GM19372 (cell line): ENCODE data around the gene ZBED2.
"Not testable (repeated sequence)": the region's sequence is repeated elsewhere in the genome, so short reads cannot be mapped to it uniquely, and the experiment has no call there.

Experiments
- ATAC-seq: cut with Tn5 transposase; IDR thresholded peaks from one replicate; pipeline ENCODE4 v1.9.1; 2021; ENCODE audit warnings: mild to moderate bottlenecking, low read depth, moderate library complexity; ENCODE audit not compliant: unreplicated experiment

ZBED2 gene

DNA sequence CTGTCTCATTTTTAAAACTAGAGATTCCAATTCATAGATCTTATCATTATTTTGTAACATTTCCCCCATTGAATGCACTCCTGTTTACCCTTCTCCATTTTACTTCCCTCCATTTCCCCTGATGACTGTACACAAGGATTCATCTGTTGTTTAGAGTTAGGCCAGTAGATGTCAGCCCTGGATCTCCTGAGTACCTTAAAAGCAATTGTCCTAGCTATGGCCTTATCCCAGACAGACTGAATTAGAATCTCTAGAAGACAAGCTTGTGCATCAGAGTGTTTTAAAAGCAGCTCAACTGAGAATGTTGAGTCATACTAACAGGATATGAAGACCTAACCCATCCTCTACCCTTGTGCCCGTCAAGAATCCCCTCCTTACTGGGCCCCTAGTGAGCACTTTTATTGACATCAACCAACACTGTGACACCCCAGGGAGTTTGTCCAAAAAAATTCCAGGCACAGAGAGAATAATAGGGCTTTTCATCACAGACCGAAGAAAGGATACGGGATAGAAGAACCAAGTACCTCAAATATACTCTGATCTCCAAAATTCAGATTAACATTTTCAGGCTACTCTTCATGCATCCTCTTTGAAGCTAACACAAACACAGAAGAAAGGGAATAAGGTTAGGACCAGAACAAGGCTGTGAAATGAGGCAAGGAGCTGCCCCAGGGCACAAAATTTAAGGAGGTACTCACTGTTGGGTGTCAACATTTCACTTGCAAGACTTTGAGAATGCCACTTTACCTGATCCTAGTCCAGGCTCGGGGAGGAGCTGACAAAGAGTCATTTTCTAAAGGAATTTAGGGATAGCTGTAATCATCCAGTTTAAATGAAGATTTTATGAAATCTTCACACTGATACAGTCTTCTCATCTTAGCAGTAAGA lies 17.1 kb downstream of the ZBED2 start:
- ATAC-seq, result peak; percentile 97

DNA sequence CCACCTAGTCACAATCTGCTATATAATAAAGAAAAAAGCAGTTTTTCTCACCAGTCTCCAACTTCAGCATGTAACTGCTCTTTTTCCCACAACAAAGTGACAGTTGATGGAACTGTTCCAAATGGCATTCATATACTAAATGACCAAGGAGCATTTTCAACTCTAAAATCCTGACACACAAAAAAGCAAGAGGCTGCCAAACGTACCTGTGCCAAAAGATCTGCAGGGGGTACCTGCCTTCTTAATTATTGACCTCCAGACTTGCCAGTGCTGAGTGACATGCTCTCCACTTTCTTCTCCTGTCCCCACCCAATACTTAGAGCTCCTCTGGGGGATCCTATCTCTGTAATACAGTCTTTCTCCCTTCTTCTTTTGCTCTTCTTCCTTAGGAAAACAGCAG lies 18.0 kb downstream of the ZBED2 start:
- ATAC-seq, result no peak

- ATAC-seq, result no peak
Measured at GRCh38 chr3:111571907-111572460, 23.2 kb downstream of the ZBED2 start.

GRCh38 chr3:111571282-111571681 lies 23.9 kb downstream of the ZBED2 start:
- no peak for ATAC-seq

- ATAC-seq, result no peak
Measured at GRCh38 chr3:111570404-111571030, 24.6 kb downstream of the ZBED2 start.

DNA sequence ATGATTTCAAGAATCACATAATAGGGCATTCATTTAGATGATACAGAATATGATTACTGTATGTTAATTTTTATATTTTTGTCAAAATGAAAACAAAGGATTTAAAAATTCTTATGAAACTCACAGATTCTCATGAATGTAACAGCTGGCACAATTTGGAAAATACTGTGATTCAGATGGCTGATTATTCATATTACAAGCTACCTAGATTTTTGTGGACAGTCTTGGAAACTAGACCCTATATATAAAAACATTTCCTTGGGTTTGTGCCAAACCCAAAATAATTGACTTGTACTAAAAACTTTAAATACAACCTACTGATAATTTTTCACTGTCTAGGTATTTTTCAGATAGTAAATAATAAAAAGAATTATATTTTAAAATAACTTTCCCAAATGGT lies 26.2 kb downstream of the ZBED2 start:
- no peak for ATAC-seq

DNA sequence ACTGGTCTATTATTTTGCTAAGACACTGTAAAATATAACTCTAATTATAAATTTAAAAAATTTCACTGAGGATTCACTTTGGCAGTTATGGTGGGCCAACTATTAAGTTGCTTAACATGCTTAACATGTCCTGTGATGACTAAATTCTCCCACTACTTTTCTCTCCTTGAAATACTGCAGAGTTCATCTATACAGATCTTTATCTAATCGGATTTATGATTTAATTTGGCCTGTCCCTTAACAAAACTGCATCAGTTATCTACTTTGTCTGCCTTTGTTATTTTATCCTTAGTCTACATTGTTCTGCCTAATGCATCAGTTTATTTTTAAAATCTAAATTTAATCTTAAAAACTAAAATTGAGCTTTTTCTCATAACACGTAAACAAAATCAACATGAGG lies 26.8 kb downstream of the ZBED2 start:
- ATAC-seq, result no peak

- ATAC-seq, result no peak
Measured at GRCh38 chr3:111566844-111567243, 28.3 kb downstream of the ZBED2 start.

DNA sequence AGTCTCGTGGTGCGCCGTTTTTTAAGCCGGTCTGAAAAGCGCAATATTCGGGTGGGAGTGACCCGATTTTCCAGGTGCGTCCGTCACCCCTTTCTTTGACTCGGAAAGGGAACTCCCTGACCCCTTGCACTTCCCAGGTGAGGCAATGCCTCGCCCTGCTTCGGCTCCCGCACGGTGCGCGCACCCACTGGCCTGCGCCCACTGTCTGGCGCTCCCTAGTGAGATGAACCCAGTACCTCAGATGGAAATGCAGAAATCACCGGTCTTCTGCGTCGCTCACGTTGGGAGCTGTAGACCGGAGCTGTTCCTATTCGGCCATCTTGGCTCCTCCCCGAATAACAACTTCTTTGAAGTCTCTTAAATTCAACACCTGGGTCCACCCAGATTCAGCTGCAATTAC lies 33.2 kb downstream of the ZBED2 start:
- not testable (repeated sequence) for ATAC-seq

- no peak for ATAC-seq
Measured at GRCh38 chr3:111548756-111549155, 46.4 kb downstream of the ZBED2 start.

DNA sequence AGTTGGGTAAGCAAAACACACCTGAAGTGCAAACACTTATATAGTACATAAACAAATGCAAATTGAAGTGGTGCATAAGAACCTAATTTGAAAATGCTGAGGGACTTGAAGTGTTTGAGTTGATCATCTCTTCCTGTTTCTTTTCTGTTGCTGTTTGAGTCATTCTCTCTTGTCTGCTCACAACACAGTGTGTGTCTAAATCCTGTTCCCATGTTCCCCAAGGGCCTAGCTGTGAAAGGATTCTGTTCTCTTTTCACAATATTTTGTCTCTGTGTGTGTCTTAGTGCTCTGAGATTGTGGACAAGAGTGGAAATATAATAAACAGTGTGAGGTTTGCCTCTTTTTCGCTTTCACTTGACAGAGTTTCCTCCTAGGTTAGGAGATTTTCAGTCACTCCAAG lies 47.1 kb downstream of the ZBED2 start:
- peak; percentile 58 for ATAC-seq

DNA sequence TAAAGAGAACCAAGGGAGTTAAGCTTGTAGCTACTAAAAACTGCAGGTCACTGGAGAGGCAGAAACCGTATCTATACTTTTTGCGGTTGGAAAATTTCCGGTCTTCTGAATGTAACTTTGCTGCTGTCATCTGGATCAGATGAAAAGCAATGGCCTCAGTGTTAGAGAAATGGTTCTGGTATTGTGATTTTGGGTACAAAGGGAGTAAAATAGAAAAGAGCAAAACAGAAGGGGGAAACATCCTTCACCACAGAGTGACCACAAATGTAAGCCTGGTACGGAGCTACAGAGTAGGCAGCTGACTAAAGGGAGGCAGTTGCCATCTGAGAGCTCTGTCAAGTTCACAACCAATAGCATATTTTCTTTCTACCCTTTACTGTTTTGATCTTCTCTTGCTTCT lies 47.5 kb downstream of the ZBED2 start:
- peak; percentile 65 for ATAC-seq

DNA sequence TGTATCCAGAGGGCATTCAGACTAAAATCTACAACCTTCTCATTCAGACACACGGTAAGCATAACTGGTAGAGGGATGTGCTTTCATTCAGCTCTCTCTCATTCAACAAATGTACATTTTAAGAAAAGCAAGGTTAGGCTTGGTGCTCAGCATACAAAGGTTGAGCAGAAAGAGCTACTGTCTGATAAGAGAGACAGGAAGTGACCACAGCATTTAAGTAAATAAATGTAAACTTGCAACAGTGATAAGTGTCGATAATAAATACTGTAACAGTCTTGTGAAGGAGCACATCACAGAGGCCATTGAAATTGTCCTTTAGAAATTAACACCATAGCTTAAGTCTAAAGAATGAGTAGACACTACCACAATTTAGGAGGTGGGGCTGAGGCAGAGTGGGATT lies 49.8 kb downstream of the ZBED2 start:
- ATAC-seq, result no peak
